GM18505 (cell line): ENCODE data around the gene GPC3.

Experiments used
- ATAC-seq: cut with Tn5 transposase; IDR thresholded peaks from one replicate; pipeline ENCODE4 v1.9.1; 2021; ENCODE audit not compliant: unreplicated experiment
- POLR2A ChIP-seq: IDR thresholded peaks from 4 replicates; pipeline ENCODE4 v1.6.1; 2011; ENCODE audit warnings: borderline replicate concordance; ENCODE audit not compliant: insufficient read depth, insufficient read length; ENCODE audit errors: extremely low read depth

The GPC3 gene

GRCh38 chrX:133837091-133837490 lies 148.3 kb downstream of the GPC3 start:
- ATAC-seq: no peak
- TF ChIP-seq POLR2A: no peak

- ATAC-seq: no peak
Observed at GRCh38 chrX:133836561-133836960, 148.8 kb downstream of the GPC3 start.

GRCh38 chrX:133834771-133835170 lies 150.6 kb downstream of the GPC3 start:
- TF ChIP-seq POLR2A: no peak
- ATAC-seq: no peak

More at GRCh38 chrX:133836561-133836960, 148.8 kb downstream of the GPC3 start:
- no peak for TF ChIP-seq POLR2A

GRCh38 chrX:133819546-133819945 lies 165.8 kb downstream of the GPC3 start:
- no peak for TF ChIP-seq POLR2A
- ATAC-seq: no peak

GRCh38 chrX:133818019-133818418 lies 167.4 kb downstream of the GPC3 start:
- TF ChIP-seq POLR2A: no peak

GRCh38 chrX:133815496-133815895 lies 169.9 kb downstream of the GPC3 start:
- no peak for ATAC-seq
- no peak for TF ChIP-seq POLR2A

More at GRCh38 chrX:133818019-133818418, 167.4 kb downstream of the GPC3 start:
- no peak for ATAC-seq

GRCh38 chrX:133813971-133814370 lies 171.4 kb downstream of the GPC3 start:
- no peak for TF ChIP-seq POLR2A
- no peak for ATAC-seq

- TF ChIP-seq POLR2A: no peak
- no peak for ATAC-seq
Observed at GRCh38 chrX:133812402-133812801, 173.0 kb downstream of the GPC3 start.

- no peak for ATAC-seq
- no peak for TF ChIP-seq POLR2A
Observed at GRCh38 chrX:133810925-133811324, 174.5 kb downstream of the GPC3 start.

GRCh38 chrX:133804072-133804471 lies 181.3 kb downstream of the GPC3 start:
- ATAC-seq: no peak
- no peak for TF ChIP-seq POLR2A

GRCh38 chrX:133796282-133796681 lies 189.1 kb downstream of the GPC3 start:
- TF ChIP-seq POLR2A: no peak
- ATAC-seq: no peak

GRCh38 chrX:133794126-133794525 lies 191.3 kb downstream of the GPC3 start:
- no peak for TF ChIP-seq POLR2A

GRCh38 chrX:133793626-133794025 lies 191.8 kb downstream of the GPC3 start:
- TF ChIP-seq POLR2A: no peak
- ATAC-seq: no peak

More at GRCh38 chrX:133794126-133794525, 191.3 kb downstream of the GPC3 start:
- no peak for ATAC-seq

GRCh38 chrX:133792198-133792953 lies 193.0 kb downstream of the GPC3 start:
- ATAC-seq: peak; percentile 92
- TF ChIP-seq POLR2A: no peak
